SW 1271 (cell line): ENCODE results near the gene ATP2B2.

Experiments used
- DNase-seq, 2 experiments: peaks; one replicate each; lab custom pipeline; 2025; lab: John Stamatoyannopoulos, UW

Gene ATP2B2

GRCh38 chr3:10428406-10429091 is 76.8 kb downstream of the ATP2B2 start:
- DNase-seq = no peak

GRCh38 chr3:10426346-10427220 is 78.8 kb downstream of the ATP2B2 start:
- no peak for DNase-seq

- no peak for DNase-seq
These were observed 82.1 kb downstream of the ATP2B2 start for GRCh38 chr3:10423171-10423882.

GRCh38 chr3:10421996-10422395 is 83.4 kb downstream of the ATP2B2 start:
- no peak for DNase-seq

GRCh38 chr3:10420745-10421475 is 84.5 kb downstream of the ATP2B2 start:
- DNase-seq = no peak

GRCh38 chr3:10419637-10420232 is 85.7 kb downstream of the ATP2B2 start:
- no peak for DNase-seq

- peak in 1 of 2 experiments; percentile 54 for DNase-seq
These were observed 87.5 kb downstream of the ATP2B2 start for GRCh38 chr3:10417847-10418246.

GRCh38 chr3:10416730-10417300 is 88.6 kb downstream of the ATP2B2 start:
- DNase-seq = no peak

GRCh38 chr3:10413041-10413440 is 92.3 kb downstream of the ATP2B2 start:
- no peak for DNase-seq

GRCh38 chr3:10411598-10412332 is 93.6 kb downstream of the ATP2B2 start:
- no peak for DNase-seq

- no peak for DNase-seq
These were observed 94.9 kb downstream of the ATP2B2 start for GRCh38 chr3:10410383-10411002.

GRCh38 chr3:10408680-10409079 is 96.7 kb downstream of the ATP2B2 start:
- DNase-seq = no peak

- no peak for DNase-seq
These were observed 98.0 kb downstream of the ATP2B2 start for GRCh38 chr3:10407361-10407760.

GRCh38 chr3:10406414-10406813 is 99.0 kb downstream of the ATP2B2 start:
- no peak for DNase-seq

GRCh38 chr3:10405816-10406215 is 99.6 kb downstream of the ATP2B2 start:
- DNase-seq = no peak

- DNase-seq = no peak
These were observed 100.5 kb downstream of the ATP2B2 start for GRCh38 chr3:10404876-10405275.

- no peak for DNase-seq
These were observed 101.0 kb downstream of the ATP2B2 start for GRCh38 chr3:10404377-10404776.

GRCh38 chr3:10401990-10402761 is 103.2 kb downstream of the ATP2B2 start:
- no peak for DNase-seq
